Osteoblast (primary cell): ENCODE results near the gene STX3. TPM values are rescaled to one million over a fixed set of nuclear protein-coding genes. Genes with fewer than 3 reads are reported as not detected.

Experiments
- DNase-seq: peaks from one replicate; pipeline ENCODE4 v3.0.0; 2011; ENCODE audit warnings: low spot score, mixed read lengths; ENCODE audit not compliant: insufficient read length; ENCODE audit errors: missing footprints
- H2AFZ ChIP-seq: 2 replicates; pipeline ENCODE4 v1.6.0; 2011; ENCODE audit warnings: mild to moderate bottlenecking, low read length
- H3K27ac ChIP-seq: 2 replicates; pipeline ENCODE4 v1.5.1; 2011; ENCODE audit warnings: mild to moderate bottlenecking, low read depth, low read length, moderate library complexity
- H3K27me3 ChIP-seq: 2 replicates; pipeline ENCODE4 v1.6.0; 2012; ENCODE audit warnings: mild to moderate bottlenecking, control low read depth, inconsistent platforms, low read length, moderate library complexity; ENCODE audit not compliant: insufficient read depth
- H3K36me3 ChIP-seq: 2 replicates; pipeline ENCODE4 v1.5.1; 2011; ENCODE audit warnings: mild to moderate bottlenecking, low read length, control low read depth, moderate library complexity; ENCODE audit not compliant: insufficient read depth
- H3K4me1 ChIP-seq: 2 replicates; pipeline ENCODE4 v1.5.1; 2011; ENCODE audit warnings: mild to moderate bottlenecking, low read length, control low read depth, moderate library complexity; ENCODE audit not compliant: insufficient read depth
- H3K4me2 ChIP-seq: 2 replicates; pipeline ENCODE4 v1.6.0; 2011; ENCODE audit warnings: mild to moderate bottlenecking, low read length; ENCODE audit not compliant: insufficient read depth
- H3K4me3 ChIP-seq: fragments of 200-600 bp; sonication (generic); 3 replicates; pipeline ENCODE4 v1.5.1; 2012; ENCODE audit warnings: mild to moderate bottlenecking, low read length, inconsistent platforms; ENCODE audit not compliant: insufficient read depth
- H3K79me2 ChIP-seq: 2 replicates; pipeline ENCODE4 v1.6.0; 2012; ENCODE audit warnings: mild to moderate bottlenecking, low read length, control low read depth, inconsistent platforms; ENCODE audit not compliant: insufficient read depth
- H3K9me3 ChIP-seq: 2 replicates; pipeline ENCODE4 v1.5.1; 2011; ENCODE audit warnings: low read depth, low read length, control low read depth
- H4K20me1 ChIP-seq: 2 replicates; pipeline ENCODE4 v1.6.0; 2012; ENCODE audit warnings: mild to moderate bottlenecking, low read length, control low read depth; ENCODE audit not compliant: insufficient read depth
- CTCF ChIP-seq: IDR thresholded peaks from 2 replicates; pipeline ENCODE4 v1.5.1; 2011; ENCODE audit warnings: mild to moderate bottlenecking, low read depth, low read length, moderate library complexity; ENCODE audit errors: extremely low read depth
- total RNA-seq: library from RNA; depleted of rRNA; stranded (reverse); fragments of >200 nt; gene quantifications from 2 replicates; pipeline ENCODE4 v1.2.3, GENCODE V29; 2012

Gene STX3
- total RNA-seq, 1 donor: 51.4 TPM

- H3K79me2 ChIP-seq: no peaks in the 10 kb centered on the region
- H3K4me2 ChIP-seq: peak overlapping the region; percentile 40
- peaks cover 17% of the 10 kb centered on the region for H3K4me1 ChIP-seq
- DNase-seq: no peak
- no peaks in the 10 kb centered on the region for H3K36me3 ChIP-seq
- no peaks in the 10 kb centered on the region for H3K9me3 ChIP-seq
- no peak for TF ChIP-seq CTCF
- peak overlapping the region; percentile 54 for H2AFZ ChIP-seq
- H3K27me3 ChIP-seq: no peaks in the 10 kb centered on the region
- no peak overlapping the region for H3K27ac ChIP-seq
- H4K20me1 ChIP-seq: no peaks in the 10 kb centered on the region
- H3K4me3 ChIP-seq: no peak overlapping the region
Observed at GRCh38 chr11:59710136-59710847, 44.9 kb upstream of the STX3 start.

GRCh38 chr11:59713745-59714144 lies 41.4 kb upstream of the STX3 start, which contains the start of gene OR10V1:
OR10V1 (minus strand) TSS chr11:59713845; CDS start chr11:59713845, 0 bp downstream.
- H4K20me1 ChIP-seq: no peaks in the 10 kb centered on the region

GRCh38 chr11:59716051-59716450 lies 39.1 kb upstream of the STX3 start:
- no peaks in the 10 kb centered on the region for H4K20me1 ChIP-seq
- H3K79me2 ChIP-seq: no peaks in the 10 kb centered on the region
- no peak overlapping the region for H3K27ac ChIP-seq
- no peaks in the 10 kb centered on the region for H3K9me3 ChIP-seq
- TF ChIP-seq CTCF: no peak
- peaks cover 23% of the 10 kb centered on the region for H3K27me3 ChIP-seq
- H3K36me3 ChIP-seq: no peaks in the 10 kb centered on the region
- no peak overlapping the region for H3K4me2 ChIP-seq
- no peaks in the 10 kb centered on the region for H3K4me1 ChIP-seq
- no peak for DNase-seq
- no peak overlapping the region for H3K4me3 ChIP-seq
- no peak overlapping the region for H2AFZ ChIP-seq

More at GRCh38 chr11:59713745-59714144, 41.4 kb upstream of the STX3 start, which contains the start of gene OR10V1:
- Histone ChIP-seq H3K9me3 (no peaks in the 10 kb centered on the region), H3K36me3 (no peaks in the 10 kb centered on the region), H3K27ac (no peak within 1 kb of the TSS), H3K4me3 (no peak within 1 kb of the TSS), H3K79me2 (no peaks in the 10 kb centered on the region), H3K4me1 (peaks cover 6% of the 10 kb centered on the region), H2AFZ (no peak within 1 kb of the TSS), H3K27me3 (peaks cover 18% of the 10 kb centered on the region), H3K4me2 (no peak within 1 kb of the TSS)
- DNase-seq: no peak
- TF ChIP-seq CTCF: no peak

- H3K9me3 ChIP-seq: no peaks in the 10 kb centered on the region
- peaks cover 23% of the 10 kb centered on the region for H3K27me3 ChIP-seq
- H2AFZ ChIP-seq: no peak overlapping the region
- H3K36me3 ChIP-seq: no peaks in the 10 kb centered on the region
- no peak for TF ChIP-seq CTCF
- no peaks in the 10 kb centered on the region for H3K4me1 ChIP-seq
- DNase-seq: no peak
- no peak overlapping the region for H3K27ac ChIP-seq
- no peaks in the 10 kb centered on the region for H4K20me1 ChIP-seq
- no peak overlapping the region for H3K4me3 ChIP-seq
- H3K79me2 ChIP-seq: no peaks in the 10 kb centered on the region
- no peak overlapping the region for H3K4me2 ChIP-seq
Observed at GRCh38 chr11:59719556-59719955, 35.6 kb upstream of the STX3 start.
